22Rv1 (cell line): ENCODE measurements around the gene RASL10B.

Source experiments
- H3K27ac ChIP-seq: fragments of 450-650 bp; 2 replicates; pipeline ENCODE4 v1.5.1; 2017
- ZFX ChIP-seq: fragments of 450-650 bp; IDR thresholded peaks from 2 replicates; pipeline ENCODE4 v1.6.1; 2017; ENCODE audit warnings: antibody characterized with exemption, borderline replicate concordance
- TF ChIP-seq, protein P1 (sequence below): fragments of 450-650 bp; IDR thresholded peaks from 2 replicates; pipeline ENCODE4 v1.5.1; 2017; ENCODE audit warnings: mild to moderate bottlenecking

Gene RASL10B

DNA sequence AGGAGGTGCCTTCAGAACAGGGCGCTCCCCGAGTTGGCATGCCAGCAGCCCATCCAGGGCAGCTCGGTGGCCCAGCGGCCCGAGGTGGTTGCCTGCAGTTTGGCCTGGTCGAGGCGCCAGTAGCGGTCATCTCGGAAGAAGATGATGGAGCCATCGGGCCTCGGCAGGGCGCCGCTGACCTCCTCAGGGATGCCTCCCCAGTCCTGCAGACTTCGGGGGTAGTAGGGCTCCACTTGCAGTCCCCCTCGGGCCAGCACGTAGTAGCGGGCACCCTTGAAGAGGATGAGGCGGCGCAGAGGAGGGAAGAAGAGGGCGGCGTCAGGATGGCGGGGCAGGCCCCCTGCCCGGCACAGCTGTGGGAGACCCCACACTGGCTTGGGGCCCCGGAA lies 35.0 kb downstream of the RASL10B start:
- no peak for TF ChIP-seq ZFX
- TF ChIP-seq, protein P1, sequence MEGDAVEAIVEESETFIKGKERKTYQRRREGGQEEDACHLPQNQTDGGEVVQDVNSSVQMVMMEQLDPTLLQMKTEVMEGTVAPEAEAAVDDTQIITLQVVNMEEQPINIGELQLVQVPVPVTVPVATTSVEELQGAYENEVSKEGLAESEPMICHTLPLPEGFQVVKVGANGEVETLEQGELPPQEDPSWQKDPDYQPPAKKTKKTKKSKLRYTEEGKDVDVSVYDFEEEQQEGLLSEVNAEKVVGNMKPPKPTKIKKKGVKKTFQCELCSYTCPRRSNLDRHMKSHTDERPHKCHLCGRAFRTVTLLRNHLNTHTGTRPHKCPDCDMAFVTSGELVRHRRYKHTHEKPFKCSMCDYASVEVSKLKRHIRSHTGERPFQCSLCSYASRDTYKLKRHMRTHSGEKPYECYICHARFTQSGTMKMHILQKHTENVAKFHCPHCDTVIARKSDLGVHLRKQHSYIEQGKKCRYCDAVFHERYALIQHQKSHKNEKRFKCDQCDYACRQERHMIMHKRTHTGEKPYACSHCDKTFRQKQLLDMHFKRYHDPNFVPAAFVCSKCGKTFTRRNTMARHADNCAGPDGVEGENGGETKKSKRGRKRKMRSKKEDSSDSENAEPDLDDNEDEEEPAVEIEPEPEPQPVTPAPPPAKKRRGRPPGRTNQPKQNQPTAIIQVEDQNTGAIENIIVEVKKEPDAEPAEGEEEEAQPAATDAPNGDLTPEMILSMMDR: no peak
- H3K27ac ChIP-seq: no peak overlapping the region

DNA sequence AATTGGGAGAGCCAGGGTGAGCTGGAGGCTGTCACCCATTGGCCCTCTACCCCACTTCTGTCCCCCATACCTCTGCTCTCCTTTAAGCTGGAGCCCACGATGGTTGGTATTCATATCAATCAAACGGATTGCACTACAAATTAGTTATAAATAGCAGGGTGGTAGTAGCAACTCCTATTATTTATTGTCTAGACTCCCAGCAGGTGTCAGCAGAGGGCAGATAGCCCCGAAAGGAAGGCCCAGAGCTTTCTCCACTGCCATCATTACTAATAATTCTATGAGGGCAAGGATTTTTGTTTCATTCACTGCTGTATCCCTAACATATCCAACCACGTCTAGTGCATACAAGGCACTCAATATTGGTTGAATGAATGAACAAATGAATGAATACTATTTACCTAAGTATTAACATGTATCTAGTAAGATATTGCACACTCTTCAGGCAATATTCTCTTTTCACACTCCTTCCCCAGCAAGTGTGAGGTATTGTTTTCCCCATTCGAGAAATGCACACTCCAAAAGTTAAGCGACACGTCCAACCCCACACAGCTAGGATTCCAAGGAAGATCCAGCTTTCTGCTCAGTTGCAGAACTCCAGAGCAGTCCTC lies 35.6 kb downstream of the RASL10B start:
- no peak overlapping the region for H3K27ac ChIP-seq
- TF ChIP-seq, protein P1: peak; percentile 82
- TF ChIP-seq ZFX: no peak

DNA sequence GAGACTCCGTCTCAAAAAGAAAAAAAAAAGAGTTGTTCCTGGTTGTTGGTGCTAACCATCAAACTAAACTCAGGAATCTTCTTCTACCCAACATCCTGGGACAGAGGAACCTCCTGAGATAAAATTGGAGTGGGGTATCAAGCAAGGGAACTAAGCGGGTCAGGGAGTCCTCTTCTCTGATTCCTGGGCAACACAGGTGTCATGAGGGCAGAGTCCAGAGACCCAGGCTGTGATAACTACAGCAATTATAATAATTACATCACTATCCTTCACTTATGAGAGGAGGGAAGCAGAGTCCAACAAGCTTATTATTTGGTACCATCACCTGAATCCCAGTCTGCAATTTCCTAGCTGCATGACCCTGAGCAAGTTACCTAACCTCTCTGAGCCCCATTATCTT lies 37.4 kb downstream of the RASL10B start:
- no peak overlapping the region for H3K27ac ChIP-seq
- no peak for TF ChIP-seq ZFX
- TF ChIP-seq, protein P1: no peak

DNA sequence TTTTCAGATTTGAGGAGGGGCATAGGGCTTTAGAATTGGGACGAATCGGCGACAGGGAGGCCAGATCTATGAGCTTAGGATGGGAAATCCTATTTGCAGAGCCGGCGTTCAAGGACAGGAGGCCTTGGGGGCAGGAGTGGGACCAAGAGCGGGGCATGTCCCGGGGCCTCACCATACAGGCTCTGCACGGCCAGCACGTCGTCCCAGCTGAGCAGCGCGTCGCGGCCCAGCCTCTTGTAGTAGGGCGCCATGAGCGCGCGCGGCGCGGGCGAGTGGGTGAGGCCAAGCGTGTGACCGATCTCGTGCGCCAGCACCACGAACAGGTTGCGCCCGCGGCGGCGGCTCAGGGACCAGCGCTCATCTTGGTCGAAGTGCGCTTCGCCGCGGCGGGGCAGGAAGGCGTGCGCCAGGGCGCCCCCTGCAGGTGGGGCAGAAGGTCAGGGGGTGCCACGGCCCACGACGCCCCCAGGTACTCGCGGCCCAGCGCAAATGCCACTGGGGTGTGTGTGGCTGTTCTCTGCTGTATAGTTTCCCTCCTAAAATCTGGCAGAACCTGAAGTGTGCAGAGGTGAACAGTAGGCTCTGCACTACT lies 38.6 kb downstream of the RASL10B start:
- TF ChIP-seq ZFX: no peak
- TF ChIP-seq, protein P1: peak; percentile 84
- no peak overlapping the region for H3K27ac ChIP-seq

DNA sequence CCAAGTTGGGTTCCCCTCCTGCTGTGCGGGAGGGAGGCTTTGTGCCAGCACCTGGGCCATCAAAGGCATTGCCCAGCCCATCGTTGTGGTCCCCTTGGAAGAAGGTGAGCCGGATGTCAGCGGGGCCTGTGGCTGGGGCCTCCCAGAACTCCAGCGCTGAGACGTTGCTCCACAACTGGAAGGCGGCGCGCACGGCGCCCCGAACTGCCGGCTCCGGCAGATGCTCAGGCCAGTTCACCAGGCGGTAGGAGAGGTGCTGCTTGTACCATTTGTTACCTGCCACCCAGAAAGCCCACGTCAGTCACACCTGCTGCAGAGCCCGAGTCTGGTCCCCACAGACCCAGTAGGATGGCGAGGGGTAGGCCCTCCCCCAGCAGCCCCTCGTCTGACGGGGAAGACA lies 41.7 kb downstream of the RASL10B start:
- TF ChIP-seq ZFX: no peak
- TF ChIP-seq, protein P1: no peak
- H3K27ac ChIP-seq: no peak overlapping the region

DNA sequence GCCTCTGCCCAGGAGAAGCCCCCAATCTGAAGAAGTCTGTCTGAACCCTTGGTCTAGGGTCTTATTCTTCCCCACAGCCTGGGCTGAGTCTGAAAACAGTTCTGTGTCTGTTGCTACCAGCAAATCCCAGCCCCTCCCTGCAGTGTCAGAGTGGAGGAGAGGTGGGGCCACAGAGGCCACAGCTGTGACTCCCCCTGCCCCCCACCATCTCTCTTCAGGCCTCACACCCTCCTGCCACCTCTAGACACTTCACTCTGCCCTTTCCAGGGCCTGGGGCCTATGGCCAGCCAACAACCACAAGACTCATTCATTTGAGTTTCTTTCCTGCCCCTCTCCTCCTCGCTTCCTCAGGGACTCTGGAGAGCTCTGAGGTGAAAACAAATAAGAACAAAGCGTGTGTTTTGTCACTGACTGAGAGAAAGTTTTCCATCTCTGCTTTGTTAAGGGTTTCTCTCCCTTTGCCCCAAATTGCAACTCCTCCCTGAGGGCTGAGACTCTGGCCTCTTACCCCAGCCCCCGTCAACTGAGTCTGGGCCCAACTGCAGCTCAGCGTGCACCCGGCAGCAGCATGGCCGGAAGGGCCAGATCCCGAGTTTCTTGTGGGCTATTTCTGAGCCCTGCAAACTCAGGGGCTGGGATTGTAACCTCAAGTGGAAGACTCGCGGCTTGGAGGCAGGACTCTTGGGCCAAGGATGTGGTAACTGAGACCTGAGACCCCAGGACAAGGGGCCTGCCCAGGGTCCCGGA lies 42.4 kb downstream of the RASL10B start:
- H3K27ac ChIP-seq: no peak overlapping the region

More for the DNA sequence above, 42.4 kb downstream of the RASL10B start:
- TF ChIP-seq, protein P1: no peak
- no peak for TF ChIP-seq ZFX
